ENCODE results near the gene ARID5B.
A peak's percentile ranks its signal among the peaks of the same experiment; 100 is the strongest.

The ARID5B gene

GRCh38 chr10:61967298-61967697, 65.8 kb downstream of the ARID5B start:
- Histone ChIP-seq H3K36me3 (ENCODE audit: control insufficient read depth, insufficient read depth, low read length) (no peaks in the 10 kb centered on the region), H3K79me2 (no peaks in the 10 kb centered on the region), H3K27me3 (ENCODE audit: control insufficient read depth, insufficient read depth, low read length) (no peaks in the 10 kb centered on the region), H3K4me2 (ENCODE audit: low read length) (no peak overlapping the region), H3K4me3 (ENCODE audit: low read depth, low read length) (no peak overlapping the region), H3K4me1 (no peaks in the 10 kb centered on the region), H2AFZ (no peak overlapping the region), H3K27ac (no peak overlapping the region), H3K9me3 (ENCODE audit: control insufficient read depth, low read length) (no peaks in the 10 kb centered on the region), H3K9ac (no peak overlapping the region)
- TF ChIP-seq, protein P1, sequence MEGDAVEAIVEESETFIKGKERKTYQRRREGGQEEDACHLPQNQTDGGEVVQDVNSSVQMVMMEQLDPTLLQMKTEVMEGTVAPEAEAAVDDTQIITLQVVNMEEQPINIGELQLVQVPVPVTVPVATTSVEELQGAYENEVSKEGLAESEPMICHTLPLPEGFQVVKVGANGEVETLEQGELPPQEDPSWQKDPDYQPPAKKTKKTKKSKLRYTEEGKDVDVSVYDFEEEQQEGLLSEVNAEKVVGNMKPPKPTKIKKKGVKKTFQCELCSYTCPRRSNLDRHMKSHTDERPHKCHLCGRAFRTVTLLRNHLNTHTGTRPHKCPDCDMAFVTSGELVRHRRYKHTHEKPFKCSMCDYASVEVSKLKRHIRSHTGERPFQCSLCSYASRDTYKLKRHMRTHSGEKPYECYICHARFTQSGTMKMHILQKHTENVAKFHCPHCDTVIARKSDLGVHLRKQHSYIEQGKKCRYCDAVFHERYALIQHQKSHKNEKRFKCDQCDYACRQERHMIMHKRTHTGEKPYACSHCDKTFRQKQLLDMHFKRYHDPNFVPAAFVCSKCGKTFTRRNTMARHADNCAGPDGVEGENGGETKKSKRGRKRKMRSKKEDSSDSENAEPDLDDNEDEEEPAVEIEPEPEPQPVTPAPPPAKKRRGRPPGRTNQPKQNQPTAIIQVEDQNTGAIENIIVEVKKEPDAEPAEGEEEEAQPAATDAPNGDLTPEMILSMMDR (IDR thresholded peaks at IDR 0.05): no peak

GRCh38 chr10:61970182-61971002, 68.9 kb downstream of the ARID5B start:
- no peak overlapping the region for H3K4me3 ChIP-seq (ENCODE audit: low read depth, low read length)
- no peaks in the 10 kb centered on the region for H3K79me2 ChIP-seq
- H3K4me2 ChIP-seq (ENCODE audit: low read length): no peak overlapping the region
- H3K27me3 ChIP-seq (ENCODE audit: control insufficient read depth, insufficient read depth, low read length): no peaks in the 10 kb centered on the region
- peak overlapping the region; percentile 26 for H3K27ac ChIP-seq
- TF ChIP-seq, protein P1 (IDR thresholded peaks at IDR 0.05): no peak
- H3K9me3 ChIP-seq (ENCODE audit: control insufficient read depth, low read length): no peaks in the 10 kb centered on the region
- H2AFZ ChIP-seq: no peak overlapping the region
- no peaks in the 10 kb centered on the region for H3K36me3 ChIP-seq (ENCODE audit: control insufficient read depth, insufficient read depth, low read length)
- H3K4me1 ChIP-seq: no peaks in the 10 kb centered on the region
- H3K9ac ChIP-seq: no peak overlapping the region

GRCh38 chr10:61971003-61971325, 69.5 kb downstream of the ARID5B start:
- Histone ChIP-seq H3K79me2 (no peaks in the 10 kb centered on the region), H3K27ac (peak overlapping the region; percentile 26), H3K4me2 (ENCODE audit: low read length) (no peak overlapping the region), H3K36me3 (ENCODE audit: control insufficient read depth, insufficient read depth, low read length) (no peaks in the 10 kb centered on the region), H3K27me3 (ENCODE audit: control insufficient read depth, insufficient read depth, low read length) (no peaks in the 10 kb centered on the region), H3K4me1 (no peaks in the 10 kb centered on the region), H3K9ac (no peak overlapping the region), H3K9me3 (ENCODE audit: control insufficient read depth, low read length) (no peaks in the 10 kb centered on the region), H3K4me3 (ENCODE audit: low read depth, low read length) (no peak overlapping the region), H2AFZ (no peak overlapping the region)
- TF ChIP-seq, protein P1 (IDR thresholded peaks at IDR 0.05): no peak

GRCh38 chr10:61973169-61973568, 71.7 kb downstream of the ARID5B start:
- Histone ChIP-seq H3K36me3 (ENCODE audit: control insufficient read depth, insufficient read depth, low read length) (no peaks in the 10 kb centered on the region), H3K27me3 (ENCODE audit: control insufficient read depth, insufficient read depth, low read length) (no peaks in the 10 kb centered on the region), H3K79me2 (no peaks in the 10 kb centered on the region), H3K9me3 (ENCODE audit: control insufficient read depth, low read length) (no peaks in the 10 kb centered on the region), H3K4me2 (ENCODE audit: low read length) (no peak overlapping the region), H3K4me1 (no peaks in the 10 kb centered on the region), H3K27ac (no peak overlapping the region), H3K9ac (no peak overlapping the region), H2AFZ (no peak overlapping the region), H3K4me3 (ENCODE audit: low read depth, low read length) (no peak overlapping the region)
- TF ChIP-seq, protein P1 (IDR thresholded peaks at IDR 0.05): no peak

- no peaks in the 10 kb centered on the region for H3K9me3 ChIP-seq (ENCODE audit: control insufficient read depth, low read length)
- no peak overlapping the region for H3K9ac ChIP-seq
- peaks cover under 1% of the 10 kb centered on the region for H3K4me1 ChIP-seq
- TF ChIP-seq, protein P1 (IDR thresholded peaks at IDR 0.05): no peak
- H3K27me3 ChIP-seq (ENCODE audit: control insufficient read depth, insufficient read depth, low read length): no peaks in the 10 kb centered on the region
- H3K27ac ChIP-seq: no peak overlapping the region
- no peaks in the 10 kb centered on the region for H3K36me3 ChIP-seq (ENCODE audit: control insufficient read depth, insufficient read depth, low read length)
- no peaks in the 10 kb centered on the region for H3K79me2 ChIP-seq
- H3K4me3 ChIP-seq (ENCODE audit: low read depth, low read length): no peak overlapping the region
- H3K4me2 ChIP-seq (ENCODE audit: low read length): no peak overlapping the region
- H2AFZ ChIP-seq: no peak overlapping the region
These were observed 72.4 kb downstream of the ARID5B start for GRCh38 chr10:61973906-61974305.

Measured in parathyroid adenoma (tissue), 2 donors.